Measurements from ENCODE around the gene ULK2.
A peak's percentile ranks its signal among the peaks of the same experiment; 100 is the strongest.
"Not testable (repeated sequence)": the region's sequence is repeated elsewhere in the genome, so short reads cannot be mapped to it uniquely, and the experiment has no call there.

Gene ULK2
- total RNA-seq, result 21.5 to 24.9 reads per million in 2 donors

DNA sequence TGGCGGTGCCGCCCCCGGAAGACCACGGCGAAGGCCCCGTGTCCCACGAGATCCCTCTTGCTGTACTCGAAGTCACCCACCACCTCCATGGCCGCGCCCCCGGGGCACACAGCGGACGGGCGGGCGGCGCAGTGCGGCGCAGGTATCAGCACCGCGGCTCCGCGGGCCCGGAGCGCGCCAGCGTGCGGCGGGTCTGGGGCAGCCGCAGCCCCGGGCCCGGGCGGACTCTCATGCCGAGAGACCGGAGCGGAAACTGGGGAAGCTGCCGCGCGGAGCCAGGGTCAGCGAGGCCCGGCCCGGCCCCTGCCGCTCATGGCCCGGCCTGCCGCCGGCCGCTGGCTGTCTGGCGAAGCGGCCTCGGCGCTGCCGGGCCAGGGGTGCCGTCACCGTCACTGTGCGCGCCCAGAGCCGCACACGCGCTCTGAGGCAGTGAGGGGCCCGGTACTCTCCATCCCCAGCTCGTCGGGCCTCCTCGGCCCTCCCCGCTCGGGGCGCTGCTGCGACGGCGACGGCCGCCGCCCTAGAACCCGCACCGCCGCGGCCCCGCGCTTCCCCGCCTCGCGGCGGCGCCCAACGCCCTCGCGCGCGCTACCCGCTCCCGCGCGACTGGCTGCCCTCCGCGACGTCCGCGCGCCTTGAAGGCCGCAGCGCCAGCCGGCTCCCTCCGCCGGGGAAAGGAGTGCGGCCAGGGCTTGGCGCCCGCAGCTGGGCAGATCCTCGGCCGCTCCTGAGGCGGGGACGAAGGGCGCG lies at the start of gene ULK2:
Gene ULK2 (minus strand): TSS at position 608 of the 750 bp plus-strand sequence. CDS start 519 bp downstream, at position 89.
- peak; percentile 10 to 80 (median 26) for DNase-seq

DNA sequence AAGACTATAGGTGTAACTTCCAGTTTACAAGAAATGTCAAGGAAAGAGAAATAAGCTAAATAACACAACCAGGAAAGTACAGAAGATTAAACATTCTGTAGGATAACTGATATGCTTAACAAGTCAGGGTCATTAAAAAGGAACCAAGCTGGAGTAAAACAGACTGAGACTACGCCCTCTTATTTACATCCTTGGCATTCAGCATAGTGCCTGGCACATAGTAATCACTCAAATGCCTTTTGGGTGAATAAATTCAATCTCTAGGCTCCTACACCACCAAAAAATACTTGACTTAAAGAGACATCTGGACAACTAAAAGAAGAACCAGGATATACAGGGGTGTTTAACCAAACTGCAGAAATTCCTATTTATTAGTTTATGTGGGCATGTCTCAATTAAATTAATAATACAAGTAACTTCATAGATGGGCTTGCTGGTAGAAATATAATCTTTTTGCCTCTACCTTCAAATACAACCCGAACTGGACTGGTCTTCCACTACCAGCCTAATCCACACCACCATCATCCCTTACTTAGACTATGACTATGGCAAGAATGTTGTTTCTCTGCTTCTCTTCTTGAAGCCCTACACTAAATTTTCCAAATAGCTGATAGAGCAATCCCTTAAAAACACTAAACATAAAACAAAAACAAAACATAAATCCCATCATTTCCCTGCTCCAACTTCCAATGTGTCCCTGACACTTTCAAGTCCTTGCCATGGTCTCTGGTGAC lies 47.7 kb upstream of the ULK2 start:
- no peak for DNase-seq

- DNase-seq, result no peak
These were observed 43.3 kb upstream of the ULK2 start for GRCh38 chr17:19911033-19911432.

DNA sequence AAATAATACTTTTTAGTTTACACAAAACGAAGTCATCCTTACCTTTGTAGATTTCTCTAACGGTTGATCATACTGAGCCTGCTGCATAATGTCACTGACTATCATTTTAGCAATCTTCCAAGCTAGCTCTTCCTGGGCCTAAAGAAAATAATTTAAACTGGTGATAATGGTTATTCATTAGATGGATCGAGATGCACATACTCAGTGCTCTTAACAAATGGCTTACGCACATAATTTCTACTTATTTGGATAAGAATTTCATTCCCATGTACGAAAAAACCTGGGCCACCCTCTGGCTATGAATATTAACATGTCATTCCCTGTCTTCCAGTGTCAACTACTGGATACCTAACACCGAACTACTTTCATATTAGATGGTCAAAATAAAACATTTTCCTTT lies 41.4 kb upstream of the ULK2 start:
- DNase-seq, result no peak

DNA sequence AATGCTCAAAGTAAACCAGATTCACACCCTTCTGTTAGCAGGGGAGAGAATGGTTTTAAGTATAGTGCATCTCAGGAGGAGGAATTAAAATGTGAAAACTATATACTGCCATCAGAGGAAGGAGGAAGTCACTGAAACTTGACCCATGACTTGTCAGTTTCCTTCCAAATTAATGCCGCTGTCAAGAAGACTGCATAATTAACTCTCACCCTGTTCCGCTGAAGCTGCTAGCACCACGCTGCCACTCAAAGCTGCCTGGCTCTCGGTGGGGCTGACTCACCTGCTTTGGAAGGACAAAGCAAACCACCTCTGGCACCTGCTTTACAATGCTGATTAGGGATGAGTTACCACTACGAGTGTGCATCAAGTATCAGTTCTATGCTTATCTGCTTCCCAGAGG lies 37.8 kb upstream of the ULK2 start:
- DNase-seq, result no peak

- DNase-seq, result no peak
These were observed 37.2 kb upstream of the ULK2 start for GRCh38 chr17:19904924-19905323.

GRCh38 chr17:19904412-19904811 lies 36.7 kb upstream of the ULK2 start:
- DNase-seq, result no peak

GRCh38 chr17:19900809-19901208 lies 33.1 kb upstream of the ULK2 start:
- DNase-seq, result no peak

- DNase-seq, result no peak
These were observed 30.2 kb upstream of the ULK2 start for GRCh38 chr17:19897903-19898302.

DNA sequence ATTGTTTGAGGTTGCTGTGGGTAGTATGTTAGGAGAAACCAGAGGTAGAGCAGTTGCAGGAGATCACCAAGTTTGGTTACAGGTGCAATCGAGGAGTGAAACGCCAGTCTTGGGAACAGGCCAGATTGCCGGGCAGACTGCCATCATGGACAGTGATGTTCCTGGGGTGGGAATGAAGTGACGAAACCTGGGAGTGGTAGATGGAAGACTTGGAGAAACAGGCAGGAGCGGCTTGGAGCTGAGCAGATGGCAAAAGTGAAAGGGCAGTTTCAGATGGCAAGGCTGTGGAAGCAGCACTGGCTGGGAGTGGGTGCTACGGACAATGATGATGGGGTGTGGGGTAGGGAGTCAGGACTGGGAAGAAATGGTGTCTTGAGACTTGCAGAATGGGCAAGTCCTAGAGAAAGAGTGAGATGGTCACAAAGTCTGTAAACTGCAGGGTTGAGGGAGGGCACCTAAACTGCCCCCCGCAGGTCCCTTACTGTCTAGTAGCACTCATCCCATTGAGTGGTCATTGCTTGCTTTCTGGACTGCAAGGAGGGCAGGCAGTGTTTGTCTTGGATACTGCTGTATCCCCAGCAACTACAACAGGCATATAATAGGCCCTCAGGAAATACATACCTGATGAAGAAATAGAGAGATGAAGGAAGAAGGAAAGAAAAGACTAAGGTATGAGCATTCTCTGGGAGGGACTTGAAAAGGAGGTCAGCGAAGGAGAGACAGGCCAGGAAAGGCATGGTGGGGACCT lies 29.5 kb upstream of the ULK2 start:
- DNase-seq, result no peak

- no peak for DNase-seq
These were observed 28.9 kb upstream of the ULK2 start for GRCh38 chr17:19896679-19897078.

DNA sequence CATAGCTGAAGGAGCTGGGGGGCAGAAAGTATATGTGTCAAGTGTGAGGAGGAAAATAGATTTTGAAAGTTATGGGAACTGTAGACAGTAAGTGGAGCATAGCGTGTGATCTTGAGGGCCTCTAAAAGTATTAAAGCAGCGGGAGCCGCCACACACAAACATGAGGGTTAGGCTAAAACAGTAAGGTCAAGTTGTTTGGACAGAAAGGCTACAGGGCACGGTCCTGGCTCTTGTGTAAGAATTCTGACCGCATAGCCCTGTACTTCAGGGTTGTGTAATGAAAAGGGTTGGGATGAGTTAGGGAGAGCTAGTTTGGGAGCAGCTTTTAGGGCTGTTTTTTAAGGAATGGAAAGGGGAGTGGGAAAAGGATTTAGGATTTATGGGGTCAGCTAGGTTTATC lies 22.8 kb upstream of the ULK2 start:
- DNase-seq, result not testable (repeated sequence)

- DNase-seq, result not testable (repeated sequence)
These were observed 22.3 kb upstream of the ULK2 start for GRCh38 chr17:19890001-19890400.

DNA sequence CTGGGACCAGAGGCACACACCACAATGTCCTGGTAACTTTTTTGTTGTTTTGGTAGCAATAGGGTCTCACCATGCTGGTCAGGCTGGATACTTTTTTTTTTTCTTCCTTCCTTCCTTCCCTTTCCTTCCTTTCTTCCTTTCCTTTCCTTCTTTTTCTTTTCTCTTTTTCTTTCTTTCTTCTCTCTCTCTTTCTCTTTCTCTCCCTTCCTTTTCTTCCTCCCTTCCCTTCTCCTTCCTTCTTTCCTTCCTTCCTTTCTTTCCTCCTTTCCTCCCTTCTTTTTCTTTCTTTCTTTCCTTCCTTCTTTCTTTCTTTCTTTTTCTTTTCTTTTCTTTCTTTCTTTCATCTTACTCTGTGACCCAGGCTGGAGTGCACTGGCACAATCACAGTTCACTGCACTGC lies 18.4 kb upstream of the ULK2 start:
- DNase-seq, result no peak

GRCh38 chr17:19883537-19884215 lies 15.9 kb upstream of the ULK2 start:
- DNase-seq, result peak in 1 of 5 experiments; percentile 63

- DNase-seq, result no peak
These were observed 12.7 kb upstream of the ULK2 start for GRCh38 chr17:19880393-19880792.

DNA sequence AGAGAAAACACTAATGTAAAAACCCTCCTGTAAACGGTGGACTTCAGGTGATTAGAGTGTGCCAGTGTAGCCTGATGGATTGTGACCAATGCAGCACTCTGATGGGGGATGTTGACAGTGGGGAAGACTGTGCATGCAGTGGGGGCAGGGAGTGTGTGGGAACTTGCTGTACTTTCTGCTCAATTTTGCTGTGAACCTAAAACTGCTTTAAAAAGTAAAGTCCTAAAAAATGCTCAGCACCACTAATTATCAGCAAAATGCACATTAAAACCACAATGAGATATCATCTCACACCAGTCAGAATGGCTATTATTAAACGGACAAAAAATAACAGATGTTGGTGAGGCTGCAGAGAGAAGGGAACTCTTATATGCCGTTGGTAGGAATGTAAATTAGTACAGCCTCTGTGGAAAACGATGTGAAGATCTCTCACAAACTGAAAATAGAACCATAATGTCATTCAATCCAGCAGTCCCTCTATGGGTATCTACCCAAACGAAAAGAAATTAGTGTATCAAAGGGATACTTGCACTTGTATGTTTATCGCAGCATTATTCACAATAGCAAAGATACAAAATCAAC lies 9.7 kb upstream of the ULK2 start:
- no peak for DNase-seq

DNA sequence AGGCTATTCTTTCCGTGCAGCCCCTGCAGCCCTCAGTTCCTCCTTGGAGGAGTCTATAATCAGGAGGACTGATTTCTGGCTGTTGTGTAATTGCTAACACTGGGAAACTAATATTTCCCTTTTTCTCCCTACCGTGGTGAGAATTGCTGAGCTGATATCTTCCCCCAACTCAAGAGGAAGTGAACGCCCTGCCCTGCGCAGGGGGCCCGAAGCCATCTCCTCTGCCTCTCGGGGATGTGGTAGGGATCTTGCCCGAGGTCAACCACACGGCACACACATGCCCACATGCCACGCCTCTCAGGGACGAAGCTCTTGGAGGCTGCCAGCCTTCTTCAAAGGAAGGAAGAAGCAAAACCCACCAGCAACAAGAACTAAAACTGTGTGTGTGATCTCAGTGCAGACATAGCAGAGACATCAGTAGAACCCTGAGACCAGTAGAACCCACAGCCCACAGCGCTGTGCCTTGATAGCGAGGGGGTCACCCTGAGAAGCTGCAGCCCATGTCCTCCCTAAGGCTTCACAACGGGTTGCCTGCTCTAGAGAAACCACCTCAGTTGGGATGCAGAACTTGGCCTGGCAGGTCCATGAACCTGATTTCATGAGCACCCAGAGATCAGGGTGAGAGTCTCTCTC lies 8.9 kb upstream of the ULK2 start:
- peak in 3 of 5 experiments; percentile 11 to 87 (median 48) for DNase-seq

DNA sequence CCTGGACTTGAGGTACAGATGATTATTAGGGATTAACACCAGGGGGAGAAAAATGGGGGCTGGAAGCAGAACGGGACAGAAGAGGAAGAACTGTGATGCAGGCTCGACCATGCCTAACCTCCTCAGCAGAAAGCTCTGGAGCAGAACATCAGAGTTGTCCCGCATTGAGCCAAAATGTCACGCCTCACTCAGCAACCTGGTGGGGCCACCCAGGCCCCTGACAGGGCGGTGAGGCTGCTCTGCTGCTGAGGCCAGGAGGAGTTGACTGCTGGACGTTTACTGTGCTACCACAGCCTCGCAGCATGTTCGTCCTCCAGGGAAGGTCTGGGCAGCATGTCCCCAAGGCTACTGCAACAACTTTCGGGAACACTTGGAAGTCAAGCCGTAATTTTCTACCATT lies 6.5 kb upstream of the ULK2 start:
- no peak for DNase-seq

GRCh38 chr17:19873346-19873745 lies 5.6 kb upstream of the ULK2 start:
- DNase-seq, result no peak

GRCh38 chr17:19868079-19868395 lies 301 bp upstream of the ULK2 start:
- DNase-seq, result no peak

- DNase-seq, result peak in 3 of 5 experiments; percentile 17 to 67 (median 26)
These were observed 732 bp downstream of the ULK2 start for GRCh38 chr17:19867079-19867328.
